ENCODE data around the gene SPTLC1. TPM values are rescaled to one million over a fixed set of nuclear protein-coding genes. Genes with fewer than 3 reads are reported as not detected.

Gene SPTLC1
- total and polyA plus RNA-seq, 2 experiments from 2014 or later = 54.8 to 100 TPM

DNA sequence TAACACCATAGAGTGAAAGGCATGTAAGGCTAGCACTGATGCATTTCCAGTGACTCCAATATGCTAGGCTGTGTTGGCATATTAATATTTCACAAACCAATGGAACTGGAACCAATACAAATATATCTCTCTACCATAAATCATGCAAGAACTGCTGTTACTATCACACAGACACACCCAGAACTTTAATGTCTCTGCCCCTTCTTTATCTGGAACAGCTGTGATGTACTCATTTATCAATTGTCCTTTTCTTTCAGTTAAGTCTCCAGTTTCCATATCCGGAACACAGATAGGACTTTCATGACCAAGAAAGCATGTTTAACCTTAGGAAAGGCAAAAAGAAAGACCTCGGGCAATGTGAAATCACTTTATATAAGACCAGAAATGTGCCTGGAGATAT is 70.3 kb downstream of the SPTLC1 start:
- Histone ChIP-seq H3K79me2 (replicated peaks; ENCODE audit: insufficient read depth) (peaks cover 8% of the 10 kb centered on the region), H3F3A (replicated peaks; ENCODE audit: low read depth) (no peaks in the 10 kb centered on the region), H3K4me3 (no peak overlapping the region), H3K4me1 (ENCODE audit: insufficient read depth) (peaks cover 19% of the 10 kb centered on the region), H3K4me2 (no peak overlapping the region), H4K20me1 (replicated peaks; ENCODE audit: insufficient read depth) (no peaks in the 10 kb centered on the region; the same call in 1 of the 2 replicates), H3K36me3 (ENCODE audit: insufficient read depth) (peaks cover 47% of the 10 kb centered on the region), H3K9me2 (ENCODE audit: insufficient read depth) (no peaks in the 10 kb centered on the region), H3K27ac (ENCODE audit: low read depth) (no peak overlapping the region), H2AFZ (no peak overlapping the region), H3K27me3 (ENCODE audit: insufficient read depth) (no peaks in the 10 kb centered on the region)
- ATAC-seq = no peak
- no peak overlapping the region for H3K27ac Mint-ChIP-seq
- peaks cover 72% of the 10 kb centered on the region for H3K36me3 Mint-ChIP-seq (ENCODE audit: low read depth)
- H3K4me1 Mint-ChIP-seq = peaks cover 19% of the 10 kb centered on the region
- DNase-seq (ENCODE audit: low spot score) = no peak
- H3K4me3 Mint-ChIP-seq = no peak overlapping the region
- TF ChIP-seq EZH2phosphoT487 (IDR thresholded peaks at IDR 0.05; ENCODE audit: unreplicated experiment) (no peak), STAT1 (IDR thresholded peaks at IDR 0.05; ENCODE audit: unreplicated experiment) (no peak)
- peaks cover 16% of the 10 kb centered on the region for H3K9me3 Mint-ChIP-seq
- H3K27me3 Mint-ChIP-seq (ENCODE audit: insufficient read depth, low read depth, poor library complexity) = no peaks in the 10 kb centered on the region

DNA sequence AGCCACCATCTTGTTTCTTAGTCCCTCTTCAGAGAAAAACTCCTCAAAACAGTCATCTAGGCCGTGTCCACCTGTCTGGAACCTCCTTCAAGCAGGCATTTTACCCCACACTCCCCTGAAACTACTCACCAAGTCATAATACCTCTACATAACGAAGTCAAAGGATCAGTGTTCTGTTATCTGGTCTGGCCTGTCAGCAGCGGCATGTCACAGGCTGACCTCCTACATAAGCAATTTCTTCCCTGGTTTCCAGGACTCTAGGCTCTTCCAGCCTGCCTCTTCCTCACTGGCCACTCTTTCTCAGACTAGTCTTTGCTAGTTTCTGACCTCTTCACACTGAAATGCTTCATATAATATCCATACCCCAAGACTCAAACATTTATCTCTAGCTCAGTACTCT is 72.2 kb downstream of the SPTLC1 start:
- Histone ChIP-seq H3F3A (replicated peaks; ENCODE audit: low read depth) (no peaks in the 10 kb centered on the region), H3K4me2 (no peak overlapping the region), H3K4me1 (ENCODE audit: insufficient read depth) (peaks cover under 1% of the 10 kb centered on the region; the same call in 1 of the 2 replicates), H3K4me3 (no peak overlapping the region), H3K27me3 (ENCODE audit: insufficient read depth) (no peaks in the 10 kb centered on the region), H2AFZ (no peak overlapping the region), H4K20me1 (replicated peaks; ENCODE audit: insufficient read depth) (no peaks in the 10 kb centered on the region; the same call in 1 of the 2 replicates), H3K27ac (ENCODE audit: low read depth) (no peak overlapping the region), H3K36me3 (ENCODE audit: insufficient read depth) (peaks cover 53% of the 10 kb centered on the region), H3K79me2 (replicated peaks; ENCODE audit: insufficient read depth) (peaks cover 3% of the 10 kb centered on the region; the same call in 1 of the 2 replicates), H3K9me2 (ENCODE audit: insufficient read depth) (no peaks in the 10 kb centered on the region)
- DNase-seq (ENCODE audit: low spot score) (no peak), ATAC-seq (no peak)
- Mint-ChIP-seq H3K27me3 (ENCODE audit: insufficient read depth, low read depth, poor library complexity) (no peaks in the 10 kb centered on the region), H3K4me3 (no peak overlapping the region), H3K27ac (no peak overlapping the region), H3K4me1 (no peaks in the 10 kb centered on the region; the same call in 2 of the 3 replicates), H3K9me3 (peaks cover 16% of the 10 kb centered on the region), H3K36me3 (ENCODE audit: low read depth) (peaks cover 72% of the 10 kb centered on the region)
- TF ChIP-seq JUNB (IDR thresholded peaks at IDR 0.05; ENCODE audit: unreplicated experiment) = no peak
- TF ChIP-seq, protein P1, sequence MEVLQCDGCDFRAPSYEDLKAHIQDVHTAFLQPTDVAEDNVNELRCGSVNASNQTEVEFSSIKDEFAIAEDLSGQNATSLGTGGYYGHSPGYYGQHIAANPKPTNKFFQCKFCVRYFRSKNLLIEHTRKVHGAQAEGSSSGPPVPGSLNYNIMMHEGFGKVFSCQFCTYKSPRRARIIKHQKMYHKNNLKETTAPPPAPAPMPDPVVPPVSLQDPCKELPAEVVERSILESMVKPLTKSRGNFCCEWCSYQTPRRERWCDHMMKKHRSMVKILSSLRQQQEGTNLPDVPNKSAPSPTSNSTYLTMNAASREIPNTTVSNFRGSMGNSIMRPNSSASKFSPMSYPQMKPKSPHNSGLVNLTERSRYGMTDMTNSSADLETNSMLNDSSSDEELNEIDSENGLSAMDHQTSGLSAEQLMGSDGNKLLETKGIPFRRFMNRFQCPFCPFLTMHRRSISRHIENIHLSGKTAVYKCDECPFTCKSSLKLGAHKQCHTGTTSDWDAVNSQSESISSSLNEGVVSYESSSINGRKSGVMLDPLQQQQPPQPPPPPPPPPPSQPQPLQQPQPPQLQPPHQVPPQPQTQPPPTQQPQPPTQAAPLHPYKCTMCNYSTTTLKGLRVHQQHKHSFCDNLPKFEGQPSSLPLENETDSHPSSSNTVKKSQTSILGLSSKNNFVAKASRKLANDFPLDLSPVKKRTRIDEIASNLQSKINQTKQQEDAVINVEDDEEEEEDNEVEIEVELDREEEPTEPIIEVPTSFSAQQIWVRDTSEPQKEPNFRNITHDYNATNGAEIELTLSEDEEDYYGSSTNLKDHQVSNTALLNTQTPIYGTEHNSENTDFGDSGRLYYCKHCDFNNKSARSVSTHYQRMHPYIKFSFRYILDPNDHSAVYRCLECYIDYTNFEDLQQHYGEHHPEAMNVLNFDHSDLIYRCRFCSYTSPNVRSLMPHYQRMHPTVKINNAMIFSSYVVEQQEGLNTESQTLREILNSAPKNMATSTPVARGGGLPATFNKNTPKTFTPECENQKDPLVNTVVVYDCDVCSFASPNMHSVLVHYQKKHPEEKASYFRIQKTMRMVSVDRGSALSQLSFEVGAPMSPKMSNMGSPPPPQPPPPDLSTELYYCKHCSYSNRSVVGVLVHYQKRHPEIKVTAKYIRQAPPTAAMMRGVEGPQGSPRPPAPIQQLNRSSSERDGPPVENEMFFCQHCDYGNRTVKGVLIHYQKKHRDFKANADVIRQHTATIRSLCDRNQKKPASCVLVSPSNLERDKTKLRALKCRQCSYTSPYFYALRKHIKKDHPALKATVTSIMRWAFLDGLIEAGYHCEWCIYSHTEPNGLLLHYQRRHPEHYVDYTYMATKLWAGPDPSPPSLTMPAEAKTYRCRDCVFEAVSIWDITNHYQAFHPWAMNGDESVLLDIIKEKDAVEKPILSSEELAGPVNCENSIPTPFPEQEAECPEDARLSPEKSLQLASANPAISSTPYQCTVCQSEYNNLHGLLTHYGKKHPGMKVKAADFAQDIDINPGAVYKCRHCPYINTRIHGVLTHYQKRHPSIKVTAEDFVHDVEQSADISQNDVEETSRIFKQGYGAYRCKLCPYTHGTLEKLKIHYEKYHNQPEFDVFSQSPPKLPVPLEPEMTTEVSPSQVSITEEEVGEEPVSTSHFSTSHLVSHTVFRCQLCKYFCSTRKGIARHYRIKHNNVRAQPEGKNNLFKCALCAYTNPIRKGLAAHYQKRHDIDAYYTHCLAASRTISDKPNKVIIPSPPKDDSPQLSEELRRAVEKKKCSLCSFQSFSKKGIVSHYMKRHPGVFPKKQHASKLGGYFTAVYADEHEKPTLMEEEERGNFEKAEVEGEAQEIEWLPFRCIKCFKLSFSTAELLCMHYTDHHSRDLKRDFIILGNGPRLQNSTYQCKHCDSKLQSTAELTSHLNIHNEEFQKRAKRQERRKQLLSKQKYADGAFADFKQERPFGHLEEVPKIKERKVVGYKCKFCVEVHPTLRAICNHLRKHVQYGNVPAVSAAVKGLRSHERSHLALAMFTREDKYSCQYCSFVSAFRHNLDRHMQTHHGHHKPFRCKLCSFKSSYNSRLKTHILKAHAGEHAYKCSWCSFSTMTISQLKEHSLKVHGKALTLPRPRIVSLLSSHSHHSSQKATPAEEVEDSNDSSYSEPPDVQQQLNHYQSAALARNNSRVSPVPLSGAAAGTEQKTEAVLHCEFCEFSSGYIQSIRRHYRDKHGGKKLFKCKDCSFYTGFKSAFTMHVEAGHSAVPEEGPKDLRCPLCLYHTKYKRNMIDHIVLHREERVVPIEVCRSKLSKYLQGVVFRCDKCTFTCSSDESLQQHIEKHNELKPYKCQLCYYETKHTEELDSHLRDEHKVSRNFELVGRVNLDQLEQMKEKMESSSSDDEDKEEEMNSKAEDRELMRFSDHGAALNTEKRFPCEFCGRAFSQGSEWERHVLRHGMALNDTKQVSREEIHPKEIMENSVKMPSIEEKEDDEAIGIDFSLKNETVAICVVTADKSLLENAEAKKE (CRISPR knock-in tag; IDR thresholded peaks at IDR 0.05) = no peak
- TF ChIP-seq, protein P2, sequence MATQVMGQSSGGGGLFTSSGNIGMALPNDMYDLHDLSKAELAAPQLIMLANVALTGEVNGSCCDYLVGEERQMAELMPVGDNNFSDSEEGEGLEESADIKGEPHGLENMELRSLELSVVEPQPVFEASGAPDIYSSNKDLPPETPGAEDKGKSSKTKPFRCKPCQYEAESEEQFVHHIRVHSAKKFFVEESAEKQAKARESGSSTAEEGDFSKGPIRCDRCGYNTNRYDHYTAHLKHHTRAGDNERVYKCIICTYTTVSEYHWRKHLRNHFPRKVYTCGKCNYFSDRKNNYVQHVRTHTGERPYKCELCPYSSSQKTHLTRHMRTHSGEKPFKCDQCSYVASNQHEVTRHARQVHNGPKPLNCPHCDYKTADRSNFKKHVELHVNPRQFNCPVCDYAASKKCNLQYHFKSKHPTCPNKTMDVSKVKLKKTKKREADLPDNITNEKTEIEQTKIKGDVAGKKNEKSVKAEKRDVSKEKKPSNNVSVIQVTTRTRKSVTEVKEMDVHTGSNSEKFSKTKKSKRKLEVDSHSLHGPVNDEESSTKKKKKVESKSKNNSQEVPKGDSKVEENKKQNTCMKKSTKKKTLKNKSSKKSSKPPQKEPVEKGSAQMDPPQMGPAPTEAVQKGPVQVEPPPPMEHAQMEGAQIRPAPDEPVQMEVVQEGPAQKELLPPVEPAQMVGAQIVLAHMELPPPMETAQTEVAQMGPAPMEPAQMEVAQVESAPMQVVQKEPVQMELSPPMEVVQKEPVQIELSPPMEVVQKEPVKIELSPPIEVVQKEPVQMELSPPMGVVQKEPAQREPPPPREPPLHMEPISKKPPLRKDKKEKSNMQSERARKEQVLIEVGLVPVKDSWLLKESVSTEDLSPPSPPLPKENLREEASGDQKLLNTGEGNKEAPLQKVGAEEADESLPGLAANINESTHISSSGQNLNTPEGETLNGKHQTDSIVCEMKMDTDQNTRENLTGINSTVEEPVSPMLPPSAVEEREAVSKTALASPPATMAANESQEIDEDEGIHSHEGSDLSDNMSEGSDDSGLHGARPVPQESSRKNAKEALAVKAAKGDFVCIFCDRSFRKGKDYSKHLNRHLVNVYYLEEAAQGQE (IDR thresholded peaks at IDR 0.05; ENCODE audit: unreplicated experiment) = no peak
- TF ChIP-seq ZNF114 (CRISPR knock-in tag; IDR thresholded peaks at IDR 0.05) = no peak
- no peak for TF ChIP-seq EZH2 (IDR thresholded peaks at IDR 0.05; ENCODE audit: low read depth, unreplicated experiment)
- TF ChIP-seq POLR2AphosphoS5 (IDR thresholded peaks at IDR 0.05; ENCODE audit: low read depth) = no peak
- TF ChIP-seq, protein P3, sequence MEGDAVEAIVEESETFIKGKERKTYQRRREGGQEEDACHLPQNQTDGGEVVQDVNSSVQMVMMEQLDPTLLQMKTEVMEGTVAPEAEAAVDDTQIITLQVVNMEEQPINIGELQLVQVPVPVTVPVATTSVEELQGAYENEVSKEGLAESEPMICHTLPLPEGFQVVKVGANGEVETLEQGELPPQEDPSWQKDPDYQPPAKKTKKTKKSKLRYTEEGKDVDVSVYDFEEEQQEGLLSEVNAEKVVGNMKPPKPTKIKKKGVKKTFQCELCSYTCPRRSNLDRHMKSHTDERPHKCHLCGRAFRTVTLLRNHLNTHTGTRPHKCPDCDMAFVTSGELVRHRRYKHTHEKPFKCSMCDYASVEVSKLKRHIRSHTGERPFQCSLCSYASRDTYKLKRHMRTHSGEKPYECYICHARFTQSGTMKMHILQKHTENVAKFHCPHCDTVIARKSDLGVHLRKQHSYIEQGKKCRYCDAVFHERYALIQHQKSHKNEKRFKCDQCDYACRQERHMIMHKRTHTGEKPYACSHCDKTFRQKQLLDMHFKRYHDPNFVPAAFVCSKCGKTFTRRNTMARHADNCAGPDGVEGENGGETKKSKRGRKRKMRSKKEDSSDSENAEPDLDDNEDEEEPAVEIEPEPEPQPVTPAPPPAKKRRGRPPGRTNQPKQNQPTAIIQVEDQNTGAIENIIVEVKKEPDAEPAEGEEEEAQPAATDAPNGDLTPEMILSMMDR (conservative IDR thresholded peaks at IDR 0.05; ENCODE audit: low read depth in 2 of 2) = no peak
- no peak for TF ChIP-seq ZNF331 (CRISPR knock-in tag; IDR thresholded peaks at IDR 0.05; ENCODE audit: low read depth)
- TF ChIP-seq STAT1 (IDR thresholded peaks at IDR 0.05; ENCODE audit: unreplicated experiment) = no peak
- TF ChIP-seq EZH2phosphoT487 (IDR thresholded peaks at IDR 0.05; ENCODE audit: unreplicated experiment) = no peak
- TF ChIP-seq CREB1 (CRISPR knock-in tag; IDR thresholded peaks at IDR 0.05; ENCODE audit: low read depth) = no peak
